ENCODE results near the gene PCOLCE2.

PCOLCE2 gene

DNA sequence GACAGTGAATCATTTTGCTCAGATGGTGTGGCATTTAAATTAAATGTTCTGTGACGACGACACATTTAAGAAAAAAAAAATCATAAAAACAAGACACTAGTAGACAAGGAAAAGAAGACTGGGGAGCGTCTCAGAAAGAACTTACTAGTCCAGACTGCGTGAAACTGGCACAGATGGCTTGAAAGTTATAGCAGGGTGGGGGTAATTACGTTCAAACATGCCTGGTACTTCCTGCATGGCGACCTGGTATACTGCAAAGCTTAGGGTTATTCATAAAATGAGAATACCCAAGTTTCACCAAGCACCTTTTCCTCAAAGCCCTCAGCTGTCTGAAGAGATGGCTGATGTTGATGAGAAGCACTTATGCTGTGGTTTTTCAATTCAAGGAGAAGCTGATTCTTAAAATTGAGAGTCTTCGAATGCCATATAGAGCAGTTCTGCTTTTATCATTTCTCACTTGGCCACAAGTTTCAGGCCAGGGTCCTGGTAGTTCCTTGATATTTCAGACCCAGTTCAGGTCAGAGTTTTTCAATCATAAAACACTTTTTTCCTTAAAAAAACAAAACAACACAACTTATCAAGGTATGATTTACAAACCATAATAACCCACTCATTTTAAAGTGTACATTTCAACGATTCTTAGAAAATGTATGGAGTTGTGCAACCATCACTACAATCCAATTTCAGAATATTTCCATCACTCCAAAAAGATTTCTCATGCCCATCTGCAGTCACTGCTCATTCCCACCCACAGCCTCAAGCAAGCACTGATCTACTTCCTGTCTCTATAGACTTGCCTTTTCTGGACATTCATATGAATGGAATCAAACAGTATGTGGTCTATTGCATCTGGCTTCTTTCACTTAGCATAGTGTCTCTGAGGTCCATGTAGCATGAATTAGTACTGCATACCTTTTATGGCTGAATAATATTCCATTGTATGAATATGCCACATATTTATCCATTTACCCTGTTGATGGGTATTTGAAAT lies 24.7 kb downstream of the PCOLCE2 start:
- DNase-seq (ENCODE audit: low read depth) = no peak

DNA sequence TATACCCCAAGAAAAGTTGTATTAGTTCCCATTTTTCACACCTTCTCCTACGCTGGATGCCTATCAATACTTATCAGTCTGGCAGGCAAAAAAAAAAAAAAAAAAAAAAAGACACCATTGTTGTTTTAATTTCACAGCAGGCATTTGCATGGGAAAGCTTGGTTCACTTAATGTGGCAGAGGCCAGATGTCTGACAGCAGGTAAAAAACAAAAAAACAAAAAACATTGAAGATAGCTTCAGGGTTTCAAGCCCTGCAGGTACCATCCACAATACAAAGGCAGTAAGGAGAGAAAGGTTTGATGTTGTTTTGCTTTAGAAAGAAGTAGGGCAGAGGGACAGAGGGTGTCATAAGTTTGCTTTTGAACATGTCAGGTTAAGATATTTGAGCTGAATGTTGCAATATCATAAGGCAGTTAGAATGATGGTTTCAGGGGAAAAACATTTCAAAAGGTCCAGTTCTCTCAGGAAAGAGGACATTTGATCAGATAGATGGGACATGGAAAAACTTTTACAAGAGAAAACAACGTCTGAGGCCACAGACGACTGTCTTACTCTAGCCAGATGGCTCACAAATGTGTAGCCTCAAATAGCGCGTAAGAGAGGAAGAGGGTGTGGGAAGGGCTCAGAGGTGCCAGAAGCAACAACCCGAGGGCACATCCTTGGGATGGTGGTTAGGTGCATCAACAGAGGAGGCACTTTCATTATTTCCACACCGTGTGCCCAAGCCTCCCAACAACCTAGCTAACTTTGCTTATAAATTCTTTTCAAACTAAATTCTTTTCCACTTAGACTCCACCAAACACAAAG lies 25.7 kb downstream of the PCOLCE2 start:
- no peak for DNase-seq (ENCODE audit: low read depth)

DNA sequence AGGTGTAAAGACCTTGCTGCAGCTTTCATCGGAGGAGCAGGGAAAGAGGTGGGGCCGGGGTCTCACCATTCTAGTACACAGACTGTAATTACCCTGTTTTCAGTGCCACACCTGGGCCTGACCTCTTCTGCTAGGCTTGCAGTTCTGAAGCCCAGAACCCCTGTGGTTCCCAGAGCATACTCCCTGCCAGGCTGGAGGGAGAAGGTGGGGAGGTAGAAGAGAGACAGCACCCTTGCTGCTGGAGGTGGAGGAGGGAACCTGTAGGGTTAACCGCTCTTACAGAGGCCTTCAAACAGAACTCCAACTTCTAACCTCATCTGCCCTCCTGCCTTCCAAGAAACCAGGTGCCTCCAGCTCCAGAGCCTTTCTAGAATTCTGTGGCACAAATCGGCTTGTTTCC lies 27.0 kb downstream of the PCOLCE2 start:
- no peak for DNase-seq (ENCODE audit: low read depth)

DNA sequence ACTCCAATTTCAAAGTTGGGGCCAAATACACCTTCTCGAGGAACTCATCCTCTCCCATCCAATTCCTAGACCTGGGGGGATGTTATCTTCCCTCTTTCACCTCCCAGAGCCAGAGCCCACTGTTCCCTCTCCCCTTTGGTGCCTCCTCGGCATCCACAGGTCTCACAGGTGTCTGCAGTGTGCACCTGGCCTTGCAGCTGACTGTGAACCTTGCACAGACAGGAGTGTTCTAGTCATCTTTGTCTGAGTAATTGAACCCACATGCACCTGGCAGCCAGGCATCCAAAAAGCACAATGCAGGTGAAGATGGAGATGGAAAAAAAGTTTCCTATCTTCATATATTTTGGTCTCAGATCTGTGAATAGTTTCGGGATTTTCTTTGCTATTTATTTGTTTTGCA lies 30.8 kb downstream of the PCOLCE2 start:
- no peak for DNase-seq (ENCODE audit: low read depth)

DNA sequence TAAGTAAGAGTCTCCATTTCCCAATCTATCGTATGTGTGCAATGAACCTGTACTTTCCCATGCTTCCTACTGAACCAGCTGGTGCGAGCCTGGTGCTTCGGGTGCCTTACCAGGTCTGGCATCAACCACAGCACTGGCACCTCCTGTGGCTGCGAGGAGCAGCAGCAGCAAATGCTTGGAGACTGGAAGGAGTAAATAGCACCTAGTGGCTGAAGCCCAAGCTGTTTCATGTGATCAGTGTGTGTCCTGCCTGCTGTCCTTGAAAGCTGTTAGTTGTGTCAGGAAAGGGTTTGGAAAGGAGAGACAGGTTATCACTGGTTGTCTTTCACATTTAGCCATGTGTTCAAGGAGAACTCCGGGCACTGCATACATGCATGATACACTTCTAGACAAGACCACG lies 31.8 kb downstream of the PCOLCE2 start:
- no peak for DNase-seq (ENCODE audit: low read depth)

DNA sequence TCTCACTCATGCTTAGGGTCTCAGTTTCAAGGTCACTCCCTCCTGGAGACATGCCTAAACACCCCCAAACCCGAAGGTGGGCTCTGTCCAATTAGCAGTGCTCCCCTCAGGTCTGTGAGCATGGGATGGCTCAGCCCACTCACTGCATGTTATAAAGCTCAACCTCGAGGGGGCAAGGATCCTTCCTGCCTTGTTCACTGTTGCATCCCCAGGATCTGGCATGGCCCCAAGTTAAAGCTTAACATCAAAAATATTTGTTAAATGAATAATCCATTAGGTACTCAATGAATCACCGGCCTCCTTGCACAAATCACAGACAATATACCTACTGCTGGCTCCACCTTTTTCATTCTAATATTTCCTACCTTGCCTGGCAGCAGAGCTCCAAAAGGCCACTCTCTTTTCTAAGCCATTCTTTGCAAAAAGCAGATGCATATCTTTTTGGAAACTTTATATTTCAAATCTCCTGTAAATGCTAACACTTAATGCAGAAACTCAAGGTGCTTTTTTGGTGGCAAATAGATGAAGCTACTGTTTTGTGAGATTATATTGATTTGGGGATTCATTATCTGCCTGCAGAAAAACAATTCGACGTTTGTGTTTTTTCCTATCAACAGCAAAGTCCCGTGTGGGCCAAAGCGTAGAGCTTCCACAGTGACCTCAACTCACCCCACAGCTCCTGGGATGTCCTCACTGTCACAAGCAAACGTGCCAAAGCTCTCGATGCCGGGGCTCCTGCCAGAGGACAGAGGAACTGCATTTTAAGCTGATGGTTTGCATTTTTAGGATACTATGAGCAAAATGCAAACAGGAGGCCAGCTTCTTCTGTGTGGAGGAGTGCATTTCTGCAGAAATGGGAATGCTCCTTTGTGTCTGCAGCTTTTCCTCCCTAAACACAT lies 35.4 kb downstream of the PCOLCE2 start:
- DNase-seq (ENCODE audit: low read depth) = no peak

DNA sequence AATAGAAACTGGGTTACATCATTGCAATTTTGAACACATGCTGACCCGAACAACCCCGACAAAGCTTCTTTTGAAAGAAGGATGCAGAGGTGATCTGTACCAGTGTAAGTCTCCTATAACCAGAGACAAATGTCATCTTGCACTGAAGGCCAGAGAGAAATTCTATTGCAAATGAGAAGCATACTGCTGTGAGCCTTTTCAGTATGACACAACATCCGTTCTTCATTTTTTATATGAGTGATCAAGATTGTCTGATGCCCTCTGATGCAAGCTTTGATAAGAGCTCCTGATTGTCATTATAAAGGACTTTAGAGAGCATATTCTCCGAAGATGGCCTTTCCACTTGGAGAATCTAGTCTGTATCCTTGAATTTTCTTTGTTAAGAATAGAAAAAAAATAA lies 36.9 kb downstream of the PCOLCE2 start:
- no peak for DNase-seq (ENCODE audit: low read depth)

DNA sequence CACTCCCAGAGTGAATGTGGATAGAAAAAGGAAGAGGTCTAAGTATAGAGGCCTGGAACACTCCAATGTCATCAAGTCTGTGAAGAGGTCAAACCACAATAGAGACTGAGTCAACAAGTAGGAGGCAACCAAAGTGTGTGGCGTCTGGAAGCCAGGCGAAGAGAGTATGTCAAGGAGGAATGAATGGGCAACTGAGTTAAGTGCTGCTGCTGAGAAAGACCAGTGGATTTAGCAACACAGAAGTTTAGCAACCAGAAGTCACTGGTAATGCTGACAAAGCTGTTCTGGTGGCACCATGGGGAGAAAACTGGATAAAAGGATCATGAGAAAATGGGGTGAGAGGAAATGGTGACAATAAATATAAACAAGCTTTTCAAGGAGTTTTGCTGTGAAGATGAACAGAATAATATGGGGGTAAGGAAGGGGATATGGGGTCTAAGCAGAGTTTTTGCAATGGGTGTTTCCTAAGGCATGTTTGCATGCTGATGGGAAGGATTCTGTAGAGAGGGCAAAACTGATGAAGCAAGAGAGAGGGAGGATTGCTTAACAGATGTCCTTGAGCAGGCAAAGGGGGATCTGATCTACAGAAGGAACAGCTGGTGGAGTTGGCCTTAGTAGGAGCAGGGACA lies 38.4 kb downstream of the PCOLCE2 start:
- DNase-seq (ENCODE audit: low read depth) = no peak

DNA sequence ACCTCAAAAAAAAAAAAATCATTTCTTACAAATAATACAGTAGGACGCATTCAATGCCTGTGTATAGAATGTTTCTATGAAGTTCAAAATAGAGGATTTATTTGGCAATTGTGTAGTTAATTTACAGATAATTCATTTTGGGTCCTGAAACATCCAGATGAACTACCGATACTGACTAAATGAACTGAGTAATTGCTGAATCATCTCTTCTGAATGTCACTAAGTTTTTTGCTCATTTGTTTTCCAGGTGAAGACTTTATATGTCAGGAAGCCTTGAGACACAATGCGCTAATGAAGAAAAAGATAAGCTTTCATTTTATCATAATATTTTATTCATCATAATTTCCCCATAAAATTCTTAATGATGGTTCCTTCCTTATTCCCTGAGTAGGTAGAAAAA lies 39.7 kb downstream of the PCOLCE2 start:
- no peak for DNase-seq (ENCODE audit: low read depth)

DNA sequence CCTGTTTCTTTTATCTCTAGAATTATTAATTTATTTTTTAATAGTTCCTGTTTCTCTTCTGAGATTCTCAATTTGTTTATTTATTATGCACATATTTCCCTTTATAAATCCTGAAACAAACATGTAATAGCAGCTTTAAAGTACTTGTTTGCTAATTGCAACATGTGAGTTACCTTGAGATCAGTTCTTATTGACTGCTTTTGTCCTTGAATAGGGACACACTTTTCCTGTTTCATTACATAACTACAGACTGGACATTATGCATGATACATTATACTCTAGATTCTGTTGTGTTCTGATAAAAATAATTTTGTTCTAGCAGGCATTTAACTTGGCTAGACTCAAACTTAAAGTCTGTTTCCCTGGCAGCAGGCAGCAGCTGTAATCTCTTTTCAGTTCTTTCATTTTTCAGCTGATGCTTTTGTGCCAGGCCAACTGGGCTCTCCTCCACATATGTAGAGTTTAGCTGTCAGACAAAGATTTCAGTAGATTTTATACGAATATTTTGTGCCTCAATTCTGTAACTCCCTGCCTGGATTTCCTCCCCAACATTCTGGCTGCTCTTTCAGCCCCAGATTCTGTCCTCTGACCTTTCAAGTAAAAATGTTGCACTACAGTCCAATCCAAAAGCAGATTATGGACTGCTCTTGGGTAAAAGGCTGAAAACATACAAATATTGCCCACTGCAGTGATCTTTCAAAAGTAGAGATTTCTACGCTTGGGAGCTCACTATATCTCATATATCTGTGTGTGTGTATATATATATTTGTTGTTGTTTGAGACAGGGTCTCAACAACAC lies 41.9 kb downstream of the PCOLCE2 start:
- no peak for DNase-seq (ENCODE audit: low read depth)

DNA sequence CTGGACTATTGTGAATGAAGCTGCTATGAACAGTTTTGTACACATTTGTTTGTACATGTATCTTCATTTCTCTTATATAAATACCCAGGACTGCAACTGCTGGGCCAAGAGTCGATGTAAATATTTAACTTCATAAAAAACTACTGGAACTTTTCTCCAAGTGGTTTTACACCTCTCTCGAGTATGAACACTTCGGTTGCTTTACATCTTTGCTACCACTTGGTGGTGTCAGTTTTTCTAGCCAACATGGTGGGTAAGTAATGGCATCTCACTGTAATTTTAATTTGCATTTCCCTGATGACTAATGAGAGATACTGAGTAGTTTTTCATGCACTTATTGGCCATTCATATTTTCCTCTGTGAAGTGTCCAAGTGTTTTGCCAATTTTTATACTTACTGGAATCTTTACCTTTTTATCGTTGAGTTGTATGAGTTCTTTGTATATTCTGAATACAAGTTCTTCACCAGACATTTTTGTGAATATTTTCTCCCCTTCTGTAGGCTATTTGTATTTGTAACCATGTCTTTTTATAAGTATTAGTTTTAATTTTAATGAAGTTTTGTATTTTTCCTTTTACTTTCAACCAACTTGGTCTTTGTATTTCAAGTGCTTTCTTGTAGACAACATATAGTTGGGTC lies 44.4 kb downstream of the PCOLCE2 start:
- DNase-seq (ENCODE audit: low read depth) = no peak

DNA sequence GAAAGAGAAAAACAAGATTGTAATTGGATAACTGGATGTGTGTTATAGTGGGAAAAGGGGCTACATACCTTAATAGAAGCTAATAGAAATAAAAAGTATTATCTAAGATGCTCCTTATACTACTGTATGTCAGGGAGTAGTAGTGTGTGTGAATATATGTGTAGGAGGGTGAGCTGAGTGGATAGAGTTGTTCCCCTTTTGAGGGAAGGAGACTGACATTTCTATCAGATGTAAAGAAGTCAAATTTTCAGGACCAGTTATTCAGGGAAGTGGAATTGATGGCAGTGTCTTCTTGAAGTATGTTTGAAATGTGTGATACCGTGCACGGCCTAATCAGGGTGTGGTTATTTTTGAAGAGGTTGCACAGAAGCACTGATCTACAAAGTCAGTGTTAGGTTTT lies 49.1 kb downstream of the PCOLCE2 start:
- DNase-seq (ENCODE audit: low read depth) = no peak

DNA sequence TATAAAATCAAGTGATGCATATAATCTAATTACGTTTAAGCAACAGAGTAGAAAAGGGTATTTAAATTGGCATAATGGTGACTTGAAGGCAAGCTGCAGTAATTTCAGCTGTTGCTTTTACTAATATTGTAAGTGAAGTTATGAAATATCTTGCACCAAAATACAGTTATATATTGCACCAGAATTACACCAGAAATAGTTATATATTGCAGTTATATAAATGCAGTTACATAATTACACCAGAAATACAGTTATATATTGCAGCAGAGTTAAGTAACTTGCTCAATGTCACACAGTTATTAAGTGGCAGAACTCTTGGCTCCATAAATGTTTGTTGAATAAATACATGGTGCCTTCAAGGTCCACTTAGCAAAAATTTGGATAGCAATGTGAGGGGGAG lies 51.4 kb downstream of the PCOLCE2 start:
- no peak for DNase-seq (ENCODE audit: low read depth)

DNA sequence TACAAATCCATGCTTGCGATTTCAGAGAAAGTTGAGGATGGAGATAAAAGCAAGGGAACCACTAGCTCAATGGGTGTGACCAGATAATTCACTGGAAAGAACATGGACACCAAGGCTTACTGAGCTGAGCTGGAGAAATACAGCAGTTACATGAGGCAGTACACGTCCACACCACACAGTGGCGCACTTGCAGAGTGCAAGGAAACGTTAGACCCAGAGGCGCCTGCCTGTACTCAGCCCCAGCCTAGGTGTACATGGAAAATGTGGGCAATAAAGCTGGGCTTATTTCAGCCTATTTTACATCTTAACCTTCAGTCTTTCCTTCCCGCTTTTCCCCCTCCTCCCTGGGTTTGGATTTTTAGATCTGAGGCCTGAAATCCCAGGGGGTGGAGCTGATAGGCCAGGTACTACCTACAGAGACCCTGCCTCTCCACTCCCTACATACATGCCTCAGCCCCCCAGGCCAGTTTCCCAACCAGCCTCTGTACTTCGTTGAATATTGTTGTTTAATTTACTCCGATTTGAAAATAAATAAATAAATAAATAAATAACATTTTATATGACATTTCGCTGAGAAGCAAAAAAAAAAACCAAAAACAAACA lies 60.1 kb downstream of the PCOLCE2 start:
- peak; percentile 41 for DNase-seq (ENCODE audit: low read depth)

DNA sequence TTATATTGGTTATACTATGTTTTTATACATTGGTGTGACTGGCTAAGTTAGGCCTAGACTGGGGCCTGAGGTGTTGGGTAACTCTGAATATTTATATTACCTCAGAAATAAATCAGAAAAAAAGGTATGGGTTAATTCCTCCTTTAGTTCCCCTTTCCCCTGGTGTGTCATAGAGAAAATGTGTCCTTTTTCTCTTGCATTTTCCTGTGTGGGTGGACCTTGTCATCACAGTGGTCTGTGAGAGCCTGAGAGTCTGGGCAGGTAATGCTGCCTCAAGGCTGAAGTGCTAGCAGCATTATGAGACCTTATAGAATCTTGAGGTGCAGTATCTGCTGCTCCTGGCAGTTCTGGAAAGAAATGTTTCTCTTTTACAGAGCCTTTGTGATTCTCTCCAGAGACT lies 69.7 kb downstream of the PCOLCE2 start:
- DNase-seq (ENCODE audit: low read depth) = no peak

DNA sequence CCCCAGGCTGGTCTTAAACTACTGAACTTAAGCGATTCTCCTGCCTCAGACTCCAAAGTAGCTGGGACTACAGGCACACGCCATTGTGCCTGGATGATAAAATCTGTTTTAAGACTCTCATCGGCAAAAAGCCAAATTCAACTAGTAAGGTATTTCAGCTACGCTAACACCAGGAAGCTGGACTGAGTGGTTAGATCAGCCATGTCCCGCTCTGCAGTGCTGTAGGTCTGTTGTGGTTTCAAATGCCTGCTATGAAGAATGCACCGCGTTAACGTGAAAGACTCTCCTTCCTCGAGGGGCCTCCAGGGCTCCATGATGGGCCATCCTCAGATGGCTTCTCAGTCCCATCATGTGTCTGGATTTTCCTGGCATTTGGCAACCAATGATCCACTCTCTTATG lies 70.2 kb downstream of the PCOLCE2 start:
- no peak for DNase-seq (ENCODE audit: low read depth)

DNA sequence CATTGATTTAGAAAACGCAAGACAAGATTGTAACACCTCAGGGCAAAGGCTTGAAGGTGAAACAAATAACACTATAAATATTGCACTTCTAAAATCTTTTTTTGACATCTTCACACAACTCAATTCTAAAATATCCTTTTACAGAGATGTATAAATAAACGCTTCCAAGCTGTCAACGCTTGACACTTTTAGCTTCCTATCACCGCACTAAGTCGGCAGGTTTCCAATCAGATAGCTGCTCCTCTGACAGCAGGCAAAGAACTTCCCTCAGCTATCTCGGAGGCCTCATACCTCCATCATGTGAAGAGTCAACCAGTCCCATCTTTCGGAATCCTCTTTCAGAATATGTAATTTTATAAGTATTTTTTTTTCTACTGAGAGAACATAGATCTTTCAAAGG lies 71.0 kb downstream of the PCOLCE2 start:
- no peak for DNase-seq (ENCODE audit: low read depth)

DNA sequence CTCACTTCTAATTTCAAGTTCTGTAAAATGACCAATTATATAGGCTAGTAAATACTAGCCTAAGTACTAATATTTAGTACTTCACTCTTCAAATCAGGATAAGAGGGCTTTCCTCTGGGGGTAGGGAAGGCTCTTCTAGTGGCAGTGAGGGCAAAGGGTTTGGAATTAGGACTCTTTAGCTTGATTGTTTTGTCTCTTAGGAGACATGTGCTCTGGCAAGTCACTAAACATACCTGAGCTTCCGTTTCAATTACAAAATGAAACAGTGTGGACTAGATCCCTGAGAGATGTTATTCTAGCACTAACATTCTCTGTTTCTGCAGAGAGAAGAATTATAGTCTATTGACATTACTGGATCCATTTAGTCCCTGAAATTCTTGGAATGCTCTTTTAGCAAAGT lies 71.5 kb downstream of the PCOLCE2 start:
- DNase-seq (ENCODE audit: low read depth) = no peak

DNA sequence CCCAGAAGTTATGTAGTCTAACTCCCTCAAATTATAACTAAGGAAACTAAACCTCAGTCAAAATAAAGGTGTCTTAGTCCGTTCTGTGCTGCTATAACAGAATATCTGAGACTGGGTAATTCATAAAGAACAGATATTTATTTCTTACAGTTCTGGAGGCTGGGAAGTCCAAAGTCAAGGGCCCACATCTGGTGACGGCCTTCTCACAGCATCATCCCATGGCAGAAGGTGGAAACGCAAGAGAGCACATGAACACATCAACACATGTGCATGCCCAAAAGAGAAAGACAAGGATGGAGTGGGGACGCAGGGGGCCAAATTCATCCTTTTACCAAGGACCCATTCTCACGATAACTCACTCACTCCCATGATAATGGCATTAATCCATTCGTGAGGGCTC lies 73.1 kb downstream of the PCOLCE2 start:
- DNase-seq (ENCODE audit: low read depth) = no peak

DNA sequence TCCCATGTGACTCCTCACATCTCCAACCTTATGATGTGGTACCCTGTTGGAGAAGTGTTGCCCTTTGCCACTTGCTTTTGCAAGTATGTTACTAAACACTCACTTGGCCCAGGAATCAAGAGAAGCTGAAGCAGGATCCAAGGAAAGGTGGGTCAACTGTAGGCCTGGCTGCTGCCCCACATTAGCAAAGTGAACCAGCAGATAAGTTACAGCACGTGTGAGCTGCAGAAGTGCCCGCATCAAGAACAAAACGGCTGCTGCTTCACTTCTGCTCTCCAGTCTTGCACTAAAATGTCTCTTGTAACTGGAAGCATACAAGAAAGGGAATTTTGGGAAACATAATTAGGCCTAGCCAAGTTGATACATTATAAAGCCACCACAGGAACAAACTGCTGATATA lies 79.6 kb downstream of the PCOLCE2 start:
- no peak for DNase-seq (ENCODE audit: low read depth)
